ENCODE data around the gene ZC3H12A.

GRCh38 chr1:37476460-37477197, 2.2 kb downstream of the ZC3H12A start:
- TF ChIP-seq, protein P1, sequence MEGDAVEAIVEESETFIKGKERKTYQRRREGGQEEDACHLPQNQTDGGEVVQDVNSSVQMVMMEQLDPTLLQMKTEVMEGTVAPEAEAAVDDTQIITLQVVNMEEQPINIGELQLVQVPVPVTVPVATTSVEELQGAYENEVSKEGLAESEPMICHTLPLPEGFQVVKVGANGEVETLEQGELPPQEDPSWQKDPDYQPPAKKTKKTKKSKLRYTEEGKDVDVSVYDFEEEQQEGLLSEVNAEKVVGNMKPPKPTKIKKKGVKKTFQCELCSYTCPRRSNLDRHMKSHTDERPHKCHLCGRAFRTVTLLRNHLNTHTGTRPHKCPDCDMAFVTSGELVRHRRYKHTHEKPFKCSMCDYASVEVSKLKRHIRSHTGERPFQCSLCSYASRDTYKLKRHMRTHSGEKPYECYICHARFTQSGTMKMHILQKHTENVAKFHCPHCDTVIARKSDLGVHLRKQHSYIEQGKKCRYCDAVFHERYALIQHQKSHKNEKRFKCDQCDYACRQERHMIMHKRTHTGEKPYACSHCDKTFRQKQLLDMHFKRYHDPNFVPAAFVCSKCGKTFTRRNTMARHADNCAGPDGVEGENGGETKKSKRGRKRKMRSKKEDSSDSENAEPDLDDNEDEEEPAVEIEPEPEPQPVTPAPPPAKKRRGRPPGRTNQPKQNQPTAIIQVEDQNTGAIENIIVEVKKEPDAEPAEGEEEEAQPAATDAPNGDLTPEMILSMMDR (conservative IDR thresholded peaks at IDR 0.05; ENCODE audit: low read depth, low read length), result no peak
- no peak for TF ChIP-seq MXI1 (IDR thresholded peaks at IDR 0.05; ENCODE audit: borderline replicate concordance, low read depth, low read length)

Measured in IMR-90 (cell line).